BLaER1 treated with 17β-estradiol and CSF1 and Interleukin-3, amounts not matched to agents 10 nM and 100 nM (cell line): ENCODE data around the gene RAB34.

ENCODE experiments used
- H3K27ac ChIP-seq, 11 experiments: shearing (Covaris generic); formaldehyde crosslinking; 2 replicates each; pipeline ENCODE4 v1.8.1; 2022
- H3K27me3 ChIP-seq, 11 experiments: shearing (Covaris generic); formaldehyde crosslinking; 2 replicates each; pipeline ENCODE4 v1.8.1; 2022
- H3K36me3 ChIP-seq, 11 experiments: shearing (Covaris generic); formaldehyde crosslinking; 2 replicates each; pipeline ENCODE4 v1.8.1; 2022
- H3K4me1 ChIP-seq, 10 experiments: shearing (Covaris generic); formaldehyde crosslinking; 2 replicates each; pipeline ENCODE4 v1.8.1; 2022
- H3K4me2 ChIP-seq, 11 experiments: shearing (Covaris generic); formaldehyde crosslinking; 2 replicates each; pipeline ENCODE4 v1.8.1; 2022
- H3K4me3 ChIP-seq, 10 experiments: shearing (Covaris generic); formaldehyde crosslinking; 2 replicates each; pipeline ENCODE4 v1.8.1; 2022
- H3K9ac ChIP-seq, 11 experiments: shearing (Covaris generic); formaldehyde crosslinking; 2 replicates each; pipeline ENCODE4 v1.8.1; 2022
- H3K9me3 ChIP-seq, 11 experiments: shearing (Covaris generic); formaldehyde crosslinking; replicated peaks in 1 of 11; 2 replicates each; pipeline ENCODE4 v1.8.1; 2022
- H4K20me1 ChIP-seq, 11 experiments: shearing (Covaris generic); formaldehyde crosslinking; 2 replicates each; pipeline ENCODE4 v1.8.1; 2022
- Cebpa-rat ChIP-seq, 11 experiments: shearing (Covaris generic); IDR thresholded peaks; 2 replicates each; pipeline ENCODE4 v1.8.1; 2022

RAB34 gene

GRCh38 chr17:28747801-28748750 lies 30.4 kb upstream of the RAB34 start:
- Histone ChIP-seq H3K36me3 (peaks cover 55 to 72% (median 67%) of the 10 kb centered on the region in 11 experiments), H3K4me2 (peak overlapping the region in 1 of 11 experiments; percentile 100; a peak in 2 of 22 replicates), H3K27ac (no peak overlapping the region; a peak in 1 of 22 replicates)

GRCh38 chr17:28747051-28747691 lies 29.5 kb upstream of the RAB34 start:
- no peaks in the 10 kb centered on the region for H3K27me3 ChIP-seq
- H3K9me3 ChIP-seq: no peaks in the 10 kb centered on the region
- H3K4me1 ChIP-seq: peaks cover 37 to 61% (median 47%) of the 10 kb centered on the region in 10 experiments
- H3K27ac ChIP-seq: peak overlapping the region in 8 of 11 experiments; percentile 14 to 95 (median 92); a peak in 13 of 22 replicates
- peaks cover 73 to 86% (median 77%) of the 10 kb centered on the region in 11 experiments for H4K20me1 ChIP-seq
- no peak for TF ChIP-seq Cebpa-rat (IDR thresholded peaks at IDR 0.05)
- peak overlapping the region in 6 of 10 experiments; percentile 78 to 99 (median 94); a peak in 9 of 20 replicates for H3K4me3 ChIP-seq
- peak overlapping the region; percentile 84 to 100 (median 97) for H3K4me2 ChIP-seq
- peaks cover 52 to 65% (median 61%) of the 10 kb centered on the region in 11 experiments for H3K36me3 ChIP-seq
- H3K9ac ChIP-seq: peak overlapping the region; percentile 88 to 98 (median 92); a peak in 21 of 22 replicates

More at GRCh38 chr17:28747801-28748750, 30.4 kb upstream of the RAB34 start:
- Histone ChIP-seq H3K27me3 (no peaks in the 10 kb centered on the region), H3K9me3 (no peaks in the 10 kb centered on the region), H3K4me1 (peaks cover 33 to 52% (median 43%) of the 10 kb centered on the region in 10 experiments), H4K20me1 (peaks cover 81 to 92% (median 86%) of the 10 kb centered on the region in 11 experiments), H3K4me3 (no peak overlapping the region), H3K9ac (peak overlapping the region in 8 of 11 experiments; percentile 35 to 98 (median 92); a peak in 6 of 22 replicates)
- TF ChIP-seq Cebpa-rat (IDR thresholded peaks at IDR 0.05): no peak

- H3K4me2 ChIP-seq: peak overlapping the region; percentile 84 to 100 (median 97)
- peak overlapping the region; percentile 88 to 98 (median 92) for H3K9ac ChIP-seq
- peak overlapping the region in 9 of 11 experiments; percentile 14 to 95 (median 91); a peak in 16 of 22 replicates for H3K27ac ChIP-seq
- no peaks in the 10 kb centered on the region for H3K27me3 ChIP-seq
- H3K36me3 ChIP-seq: peaks cover 46 to 60% (median 56%) of the 10 kb centered on the region in 11 experiments
- peak overlapping the region; percentile 73 to 99 (median 94); a peak in 17 of 20 replicates for H3K4me3 ChIP-seq
- TF ChIP-seq Cebpa-rat (IDR thresholded peaks at IDR 0.05): no peak
- H4K20me1 ChIP-seq: peaks cover 68 to 81% (median 72%) of the 10 kb centered on the region in 11 experiments
- no peaks in the 10 kb centered on the region for H3K9me3 ChIP-seq
- H3K4me1 ChIP-seq: peaks cover 43 to 66% (median 53%) of the 10 kb centered on the region in 10 experiments
Measured at GRCh38 chr17:28746611-28747050, 29.0 kb upstream of the RAB34 start.

- Histone ChIP-seq H3K9me3 (peaks cover 0 to under 1% (median 0%) of the 10 kb centered on the region in 11 experiments; a peak in 1 of 22 replicates), H3K4me2 (peak overlapping the region; percentile 84 to 100 (median 97)), H3K4me3 (peak overlapping the region; percentile 73 to 99 (median 94)), H3K27ac (peak overlapping the region in 10 of 11 experiments; percentile 83 to 95 (median 91); a peak in 19 of 22 replicates), H3K27me3 (no peaks in the 10 kb centered on the region), H3K4me1 (peaks cover 48 to 72% (median 59%) of the 10 kb centered on the region in 10 experiments), H3K36me3 (peaks cover 40 to 52% (median 48%) of the 10 kb centered on the region in 11 experiments), H3K9ac (peak overlapping the region; percentile 88 to 98 (median 92)), H4K20me1 (peaks cover 60 to 73% (median 65%) of the 10 kb centered on the region in 11 experiments)
- no peak for TF ChIP-seq Cebpa-rat (IDR thresholded peaks at IDR 0.05)
Measured at GRCh38 chr17:28745786-28746411, 28.2 kb upstream of the RAB34 start.

GRCh38 chr17:28744972-28745785 lies 27.5 kb upstream of the RAB34 start:
- peaks cover 34 to 45% (median 41%) of the 10 kb centered on the region in 11 experiments for H3K36me3 ChIP-seq
- peak overlapping the region; percentile 84 to 100 (median 97) for H3K4me2 ChIP-seq
- peaks cover 55 to 72% (median 62%) of the 10 kb centered on the region in 10 experiments for H3K4me1 ChIP-seq
- peaks cover 0 to 8% (median 0%) of the 10 kb centered on the region in 11 experiments; a peak in 7 of 22 replicates for H3K9me3 ChIP-seq
- H3K4me3 ChIP-seq: peak overlapping the region; percentile 73 to 99 (median 94)
- peak overlapping the region; percentile 61 to 95 (median 91); a peak in 21 of 22 replicates for H3K27ac ChIP-seq
- H3K27me3 ChIP-seq: no peaks in the 10 kb centered on the region
- no peak for TF ChIP-seq Cebpa-rat (IDR thresholded peaks at IDR 0.05)
- H4K20me1 ChIP-seq: peaks cover 53 to 66% (median 58%) of the 10 kb centered on the region in 11 experiments
- H3K9ac ChIP-seq: peak overlapping the region; percentile 88 to 98 (median 92)

- H3K27me3 ChIP-seq: no peaks in the 10 kb centered on the region
- peaks cover 60 to 79% (median 66%) of the 10 kb centered on the region in 10 experiments for H3K4me1 ChIP-seq
- H3K36me3 ChIP-seq: peaks cover 29 to 39% (median 35%) of the 10 kb centered on the region in 11 experiments
- peak overlapping the region; percentile 92 to 100 (median 98) for H3K4me2 ChIP-seq
- H3K9me3 ChIP-seq: peaks cover 0 to 16% (median 0%) of the 10 kb centered on the region in 11 experiments; a peak in 9 of 22 replicates
- peaks cover 46 to 59% (median 51%) of the 10 kb centered on the region in 11 experiments for H4K20me1 ChIP-seq
- peak overlapping the region; percentile 61 to 95 (median 91); a peak in 21 of 22 replicates for H3K27ac ChIP-seq
- H3K4me3 ChIP-seq: peak overlapping the region; percentile 73 to 99 (median 94)
- TF ChIP-seq Cebpa-rat (IDR thresholded peaks at IDR 0.05): no peak
- peak overlapping the region; percentile 88 to 98 (median 92) for H3K9ac ChIP-seq
Measured at GRCh38 chr17:28744104-28744971, 26.7 kb upstream of the RAB34 start.
